Vagina (tissue), 2 donors: ENCODE measurements around the gene RASSF10. TPM values are rescaled to one million over a fixed set of nuclear protein-coding genes. Genes with fewer than 3 reads are reported as not detected.
A peak's percentile ranks its signal among the peaks of the same experiment; 100 is the strongest.

Experiments
- DNase-seq, 2 donors: peaks; one replicate each; pipeline ENCODE4 v3.0.0-alpha.2; 2017; ENCODE audit errors: extremely low spot score in 2 of 2
- H3K27ac ChIP-seq: fragments of 200-600 bp; sonication (generic); one replicate; pipeline ENCODE4 v1.5.1; 2019
- H3K27me3 ChIP-seq: fragments of 200-600 bp; sonication (generic); one replicate; pipeline ENCODE4 v1.5.1; 2019
- H3K36me3 ChIP-seq, 2 donors: fragments of 200-600 bp; sonication (generic); one replicate each; pipeline ENCODE4 v1.5.1; 2017 to 2019
- H3K4me1 ChIP-seq: fragments of 200-600 bp; sonication (generic); one replicate; pipeline ENCODE4 v1.5.1; 2019
- H3K4me3 ChIP-seq, 2 donors: fragments of 200-600 bp; sonication (generic); 1 replicate in 1 of 2; 2 replicates in 1 of 2; pipeline ENCODE4 v1.5.1; 2016 to 2019
- H3K9me3 ChIP-seq: fragments of 200-600 bp; sonication (generic); one replicate; pipeline ENCODE4 v1.5.1; 2019
- POLR2A ChIP-seq, 2 donors: fragments of 450-650 bp; IDR thresholded peaks; one replicate each; pipeline ENCODE4 v1.6.1; 2017; ENCODE audit warnings: antibody characterized with exemption in 2 of 2, mild to moderate bottlenecking in 2 of 2, moderate library complexity in 2 of 2
- POLR2AphosphoS5 ChIP-seq, 2 donors: sonication (generic); formaldehyde crosslinking; IDR thresholded peaks; one replicate each; pipeline ENCODE4 v1.9.0; 2017; ENCODE audit warnings: antibody characterized with exemption in 2 of 2, mild to moderate bottlenecking in 2 of 2, low read depth in 1 of 2; ENCODE audit not compliant: insufficient read depth in 1 of 2
- intact Hi-C: fragments of 100-400 bp; cut with DNase I; formaldehyde crosslinking; loops from one replicate; pipeline ENCODE4 v1.15.1; 2023
- total RNA-seq: library from RNA; depleted of rRNA; stranded (reverse); fragments of >200 nt; gene quantifications from one replicate; pipeline ENCODE4 v1.2.3, GENCODE V29; 2016
- TF ChIP-seq, protein P1 (sequence below), 3 experiments: fragments of 450-650 bp in 2 of 3; fragments of 200-600 bp in 1 of 3; sonication (generic) in 1 of 3; IDR thresholded peaks; one replicate each; pipeline ENCODE4 v1.5.1; 2017 to 2019; ENCODE audit warnings: antibody characterized with exemption in 3 of 3, mild to moderate bottlenecking in 2 of 3, moderate library complexity in 2 of 3

Gene RASSF10
- total RNA-seq, 1 donor from 2014 or later = 3.7 TPM

DNA sequence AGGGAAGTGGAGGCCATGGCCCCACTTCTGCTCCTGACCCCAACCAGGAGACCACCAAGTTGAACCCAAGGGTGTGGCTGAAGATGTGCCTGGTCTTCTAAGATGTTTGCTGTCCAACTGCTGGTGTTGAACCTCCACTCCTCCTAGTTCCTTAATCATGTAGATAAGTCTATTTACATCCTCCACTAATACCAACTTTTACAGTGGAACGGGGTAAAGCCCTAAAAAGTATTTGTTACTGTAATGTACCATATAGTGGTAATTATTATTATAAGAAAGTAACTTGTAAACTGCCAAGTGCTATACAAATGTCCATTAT is 19.0 kb upstream of the RASSF10 start:
- no peak for DNase-seq
- no peak overlapping the region for H3K27ac ChIP-seq
- no peaks in the 10 kb centered on the region for H3K36me3 ChIP-seq
- no peak overlapping the region for H3K4me3 ChIP-seq
- H3K27me3 ChIP-seq = no peaks in the 10 kb centered on the region
- TF ChIP-seq POLR2A (IDR thresholded peaks at IDR 0.05) (no peak), POLR2AphosphoS5 (IDR thresholded peaks at IDR 0.05; ENCODE audit: insufficient read depth in 1 of 2, low read depth in 1 of 2) (no peak)
- TF ChIP-seq, protein P1, sequence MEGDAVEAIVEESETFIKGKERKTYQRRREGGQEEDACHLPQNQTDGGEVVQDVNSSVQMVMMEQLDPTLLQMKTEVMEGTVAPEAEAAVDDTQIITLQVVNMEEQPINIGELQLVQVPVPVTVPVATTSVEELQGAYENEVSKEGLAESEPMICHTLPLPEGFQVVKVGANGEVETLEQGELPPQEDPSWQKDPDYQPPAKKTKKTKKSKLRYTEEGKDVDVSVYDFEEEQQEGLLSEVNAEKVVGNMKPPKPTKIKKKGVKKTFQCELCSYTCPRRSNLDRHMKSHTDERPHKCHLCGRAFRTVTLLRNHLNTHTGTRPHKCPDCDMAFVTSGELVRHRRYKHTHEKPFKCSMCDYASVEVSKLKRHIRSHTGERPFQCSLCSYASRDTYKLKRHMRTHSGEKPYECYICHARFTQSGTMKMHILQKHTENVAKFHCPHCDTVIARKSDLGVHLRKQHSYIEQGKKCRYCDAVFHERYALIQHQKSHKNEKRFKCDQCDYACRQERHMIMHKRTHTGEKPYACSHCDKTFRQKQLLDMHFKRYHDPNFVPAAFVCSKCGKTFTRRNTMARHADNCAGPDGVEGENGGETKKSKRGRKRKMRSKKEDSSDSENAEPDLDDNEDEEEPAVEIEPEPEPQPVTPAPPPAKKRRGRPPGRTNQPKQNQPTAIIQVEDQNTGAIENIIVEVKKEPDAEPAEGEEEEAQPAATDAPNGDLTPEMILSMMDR (IDR thresholded peaks at IDR 0.05) = no peak
- H3K4me1 ChIP-seq = no peaks in the 10 kb centered on the region
- no peaks in the 10 kb centered on the region for H3K9me3 ChIP-seq
- intact Hi-C loops = no loop called here

DNA sequence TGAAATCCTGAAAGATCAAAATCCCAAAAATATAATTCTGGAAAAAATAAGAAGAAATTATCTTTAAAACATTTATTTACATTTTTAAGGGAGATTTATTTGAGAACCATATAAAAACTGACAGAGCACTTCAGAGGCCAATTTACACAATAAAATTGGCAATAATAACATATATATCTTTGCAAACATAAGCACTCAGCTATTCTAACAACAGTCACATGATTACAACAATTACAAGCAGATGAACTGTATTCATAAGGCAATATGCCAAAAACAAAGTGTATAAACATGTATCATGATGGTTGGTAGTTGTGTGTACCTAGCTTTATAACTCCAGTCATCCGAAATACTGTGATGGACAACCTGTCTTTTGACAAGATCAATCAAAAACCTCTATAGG is 17.7 kb upstream of the RASSF10 start:
- no peak for DNase-seq
- no peak overlapping the region for H3K4me3 ChIP-seq
- no peaks in the 10 kb centered on the region for H3K4me1 ChIP-seq
- intact Hi-C loops = no loop called here
- no peaks in the 10 kb centered on the region for H3K36me3 ChIP-seq
- no peak overlapping the region for H3K27ac ChIP-seq
- no peaks in the 10 kb centered on the region for H3K27me3 ChIP-seq
- TF ChIP-seq POLR2AphosphoS5 (IDR thresholded peaks at IDR 0.05; ENCODE audit: insufficient read depth in 1 of 2, low read depth in 1 of 2) = no peak
- TF ChIP-seq POLR2A (IDR thresholded peaks at IDR 0.05) = no peak
- TF ChIP-seq, protein P1 (IDR thresholded peaks at IDR 0.05) = no peak
- no peaks in the 10 kb centered on the region for H3K9me3 ChIP-seq

DNA sequence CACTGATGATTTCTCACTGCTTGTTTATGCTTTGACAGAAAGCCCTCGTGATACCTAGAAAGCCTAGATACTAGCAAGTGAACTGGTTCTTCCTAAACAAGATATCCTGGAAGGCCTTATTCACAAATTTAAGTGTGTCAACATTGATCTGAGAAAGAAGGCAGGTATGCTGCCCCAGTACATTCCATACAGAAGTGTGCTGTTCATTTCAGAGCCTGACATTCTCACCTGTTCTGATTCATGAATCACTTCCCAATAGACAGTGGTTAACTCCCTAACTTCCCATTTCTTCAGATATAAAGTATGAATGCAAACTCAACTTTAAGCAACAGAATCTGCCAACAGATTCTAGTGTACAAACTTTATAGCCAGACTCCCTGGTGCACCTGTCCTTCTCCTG is 15.5 kb upstream of the RASSF10 start:
- Histone ChIP-seq H3K27me3 (no peaks in the 10 kb centered on the region), H3K9me3 (no peaks in the 10 kb centered on the region), H3K4me1 (peaks cover 1% of the 10 kb centered on the region), H3K27ac (no peak overlapping the region), H3K4me3 (no peak overlapping the region), H3K36me3 (no peaks in the 10 kb centered on the region)
- intact Hi-C loops = no loop called here
- TF ChIP-seq POLR2A (IDR thresholded peaks at IDR 0.05) (no peak), POLR2AphosphoS5 (IDR thresholded peaks at IDR 0.05; ENCODE audit: insufficient read depth in 1 of 2, low read depth in 1 of 2) (no peak)
- TF ChIP-seq, protein P1 (IDR thresholded peaks at IDR 0.05) = no peak
- DNase-seq = no peak

DNA sequence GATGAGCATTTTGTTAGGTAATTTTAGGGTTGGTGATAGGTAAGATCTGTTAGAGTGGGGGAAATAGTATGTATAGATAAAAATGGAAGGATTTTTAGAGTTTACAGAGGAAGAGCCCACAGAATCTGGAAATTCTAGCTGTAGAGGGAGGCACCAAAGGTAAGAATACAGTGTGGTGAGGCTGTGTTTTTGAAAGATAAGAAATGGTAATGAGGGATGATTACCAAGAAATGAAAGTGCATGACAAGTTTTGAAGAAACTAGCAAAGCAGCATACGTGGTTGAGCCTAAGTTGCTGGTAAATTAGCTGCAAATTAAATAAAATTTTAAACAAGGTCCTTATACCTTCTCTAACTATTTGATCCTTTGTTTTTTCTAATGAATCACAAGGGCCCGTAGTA is 14.6 kb upstream of the RASSF10 start:
- Histone ChIP-seq H3K27me3 (no peaks in the 10 kb centered on the region), H3K4me1 (peaks cover 10% of the 10 kb centered on the region), H3K9me3 (no peaks in the 10 kb centered on the region), H3K4me3 (no peak overlapping the region), H3K36me3 (no peaks in the 10 kb centered on the region), H3K27ac (no peak overlapping the region)
- no peak for TF ChIP-seq POLR2A (IDR thresholded peaks at IDR 0.05)
- TF ChIP-seq POLR2AphosphoS5 (IDR thresholded peaks at IDR 0.05; ENCODE audit: insufficient read depth in 1 of 2, low read depth in 1 of 2) = no peak
- TF ChIP-seq, protein P1 (IDR thresholded peaks at IDR 0.05) = no peak
- intact Hi-C loops = no loop called here
- no peak for DNase-seq

DNA sequence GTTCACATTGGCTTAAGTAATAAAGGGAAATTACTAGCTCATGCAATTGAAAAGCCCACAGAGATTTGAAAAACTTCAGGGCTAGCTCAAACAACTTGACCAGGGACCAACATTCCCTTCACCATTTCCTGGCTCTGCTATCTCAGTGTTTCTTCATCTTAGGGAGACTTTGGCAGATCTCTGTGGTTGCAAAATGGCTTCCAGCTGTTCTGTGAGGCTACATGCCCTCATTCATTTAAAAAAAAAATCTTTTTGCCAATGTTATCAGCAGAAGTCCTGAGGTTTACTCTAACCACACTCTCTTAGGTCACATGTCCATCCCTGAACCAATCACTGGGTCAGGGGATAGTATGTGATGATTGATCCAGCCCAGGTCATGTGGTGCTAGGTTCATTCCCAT is 13.9 kb upstream of the RASSF10 start:
- TF ChIP-seq, protein P1 (IDR thresholded peaks at IDR 0.05) = no peak
- peak in 1 of 2 donors; percentile 23 for TF ChIP-seq POLR2AphosphoS5 (IDR thresholded peaks at IDR 0.05; ENCODE audit: insufficient read depth in 1 of 2, low read depth in 1 of 2)
- TF ChIP-seq POLR2A (IDR thresholded peaks at IDR 0.05) = no peak
- no peak overlapping the region for H3K27ac ChIP-seq
- no peak overlapping the region for H3K4me3 ChIP-seq
- no peaks in the 10 kb centered on the region for H3K9me3 ChIP-seq
- intact Hi-C loops = no loop called here
- no peaks in the 10 kb centered on the region for H3K27me3 ChIP-seq
- H3K36me3 ChIP-seq = no peaks in the 10 kb centered on the region
- peaks cover 17% of the 10 kb centered on the region for H3K4me1 ChIP-seq
- DNase-seq = no peak
